Neural progenitor cell (in vitro differentiated cells): ENCODE results near the gene ZDBF2.

ENCODE experiments used
- EZH2 ChIP-seq: fragments of 200-600 bp; sonication (generic); IDR thresholded peaks from 2 replicates; pipeline ENCODE4 v1.6.1; 2017; ENCODE audit warnings: antibody characterized with exemption, mild to moderate bottlenecking, moderate library complexity
- EZH2phosphoT487 ChIP-seq: fragments of 200-600 bp; sonication (generic); IDR thresholded peaks from 2 replicates; pipeline ENCODE4 v1.6.1; 2017; ENCODE audit warnings: antibody characterized with exemption
- TF ChIP-seq, protein P1 (sequence below): fragments of 200-600 bp; sonication (generic); IDR thresholded peaks from 2 replicates; pipeline ENCODE4 v1.5.1; 2017; ENCODE audit warnings: antibody characterized with exemption, mild to moderate bottlenecking

DNA sequence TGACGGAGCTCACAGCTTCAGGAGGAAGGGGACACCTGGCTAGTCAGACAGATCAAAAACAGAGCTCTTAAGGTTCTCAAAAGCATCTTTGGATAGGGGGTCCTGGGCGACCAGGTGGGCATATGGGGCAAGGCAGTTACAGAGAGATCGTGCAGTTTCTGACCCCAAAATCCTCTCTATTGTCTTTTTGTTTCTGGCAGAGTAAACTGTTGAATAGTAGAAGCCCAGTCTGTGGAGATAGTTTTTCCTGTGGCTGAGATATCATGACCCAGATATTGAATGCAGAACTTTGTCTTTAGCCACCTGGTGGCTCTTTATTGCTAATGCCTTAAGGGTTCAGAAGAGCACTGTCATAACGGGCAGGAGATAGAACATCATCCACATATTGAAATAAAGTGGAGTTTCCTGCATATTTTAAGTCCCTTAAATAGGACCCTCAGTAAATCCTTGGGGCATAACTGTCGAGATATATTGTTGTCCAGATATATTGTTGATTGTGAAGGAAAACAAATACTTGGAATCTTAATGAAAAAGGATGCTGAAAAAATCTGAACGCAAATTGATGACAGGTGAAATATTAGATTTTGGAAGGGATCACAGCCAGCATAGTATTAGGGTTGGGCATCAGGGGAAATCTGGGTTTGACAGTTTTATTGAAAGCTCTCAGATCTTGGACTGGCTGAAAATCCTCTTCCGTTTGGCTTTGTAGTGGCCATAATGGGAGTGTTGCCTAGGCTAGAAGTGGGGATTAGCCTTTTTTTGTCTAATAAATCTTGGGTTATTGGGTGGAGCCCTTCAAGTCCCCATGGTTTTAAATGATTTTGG is 14.1 kb upstream of the ZDBF2 start:
- TF ChIP-seq, protein P1, sequence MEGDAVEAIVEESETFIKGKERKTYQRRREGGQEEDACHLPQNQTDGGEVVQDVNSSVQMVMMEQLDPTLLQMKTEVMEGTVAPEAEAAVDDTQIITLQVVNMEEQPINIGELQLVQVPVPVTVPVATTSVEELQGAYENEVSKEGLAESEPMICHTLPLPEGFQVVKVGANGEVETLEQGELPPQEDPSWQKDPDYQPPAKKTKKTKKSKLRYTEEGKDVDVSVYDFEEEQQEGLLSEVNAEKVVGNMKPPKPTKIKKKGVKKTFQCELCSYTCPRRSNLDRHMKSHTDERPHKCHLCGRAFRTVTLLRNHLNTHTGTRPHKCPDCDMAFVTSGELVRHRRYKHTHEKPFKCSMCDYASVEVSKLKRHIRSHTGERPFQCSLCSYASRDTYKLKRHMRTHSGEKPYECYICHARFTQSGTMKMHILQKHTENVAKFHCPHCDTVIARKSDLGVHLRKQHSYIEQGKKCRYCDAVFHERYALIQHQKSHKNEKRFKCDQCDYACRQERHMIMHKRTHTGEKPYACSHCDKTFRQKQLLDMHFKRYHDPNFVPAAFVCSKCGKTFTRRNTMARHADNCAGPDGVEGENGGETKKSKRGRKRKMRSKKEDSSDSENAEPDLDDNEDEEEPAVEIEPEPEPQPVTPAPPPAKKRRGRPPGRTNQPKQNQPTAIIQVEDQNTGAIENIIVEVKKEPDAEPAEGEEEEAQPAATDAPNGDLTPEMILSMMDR = peak; percentile 46
- TF ChIP-seq EZH2 = no peak
- TF ChIP-seq EZH2phosphoT487 = no peak
